ENCODE data around the gene SFN.
A peak's percentile ranks its signal among the peaks of the same experiment; 100 is the strongest.
"Not testable (repeated sequence)": the region's sequence is repeated elsewhere in the genome, so short reads cannot be mapped to it uniquely, and the experiment has no call there.

Gene SFN

DNA sequence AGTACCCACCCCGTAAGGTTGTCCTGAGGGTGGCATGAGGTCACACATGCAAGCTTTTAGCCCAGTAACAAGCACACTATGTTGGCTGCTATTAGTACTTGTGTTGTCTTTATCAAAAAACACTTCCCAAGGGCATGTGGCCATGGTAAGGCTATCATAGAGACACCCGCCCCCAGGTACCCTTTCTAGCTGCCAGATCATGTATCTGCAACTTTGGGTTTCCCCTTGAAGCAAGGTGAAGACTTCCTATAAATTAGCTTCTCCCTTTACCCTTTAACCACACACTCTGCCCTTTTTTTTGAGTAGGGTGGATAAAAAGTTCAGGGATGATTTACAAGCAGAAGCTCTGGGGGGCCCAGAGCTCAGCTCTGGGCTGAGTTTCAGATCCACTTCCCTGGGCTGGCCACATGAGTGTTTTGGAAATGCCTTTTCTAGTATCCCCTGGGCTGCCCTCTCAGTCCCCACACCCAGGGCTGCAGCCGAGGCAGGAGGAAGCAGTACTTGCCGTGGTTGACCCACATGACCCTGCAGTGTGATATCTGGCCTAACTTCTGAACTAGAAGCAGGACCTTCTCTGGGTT lies 34.4 kb upstream of the SFN start:
- Histone ChIP-seq H3K4me1 (ENCODE audit: control insufficient read depth, insufficient read depth, low read length, unreplicated experiment) (peaks cover 17% of the 10 kb centered on the region), H3K27me3 (ENCODE audit: insufficient read depth, low read length) (no peaks in the 10 kb centered on the region), H3K4me3 (ENCODE audit: low read depth, low read length) (peak overlapping the region; percentile 27; the same call in 1 of the 2 replicates), H2AFZ (ENCODE audit: low read length, unreplicated experiment) (no peak overlapping the region), H3K27ac (ENCODE audit: low read depth, low read length) (no peak overlapping the region), H3K36me3 (ENCODE audit: insufficient read depth, low read length) (0 out of 2 replicates have a peak, but pooled peaks cover 3% of the 10 kb centered on the region), H3K79me2 (ENCODE audit: control insufficient read depth, insufficient read depth, low read length, unreplicated experiment) (peaks cover 31% of the 10 kb centered on the region)

DNA sequence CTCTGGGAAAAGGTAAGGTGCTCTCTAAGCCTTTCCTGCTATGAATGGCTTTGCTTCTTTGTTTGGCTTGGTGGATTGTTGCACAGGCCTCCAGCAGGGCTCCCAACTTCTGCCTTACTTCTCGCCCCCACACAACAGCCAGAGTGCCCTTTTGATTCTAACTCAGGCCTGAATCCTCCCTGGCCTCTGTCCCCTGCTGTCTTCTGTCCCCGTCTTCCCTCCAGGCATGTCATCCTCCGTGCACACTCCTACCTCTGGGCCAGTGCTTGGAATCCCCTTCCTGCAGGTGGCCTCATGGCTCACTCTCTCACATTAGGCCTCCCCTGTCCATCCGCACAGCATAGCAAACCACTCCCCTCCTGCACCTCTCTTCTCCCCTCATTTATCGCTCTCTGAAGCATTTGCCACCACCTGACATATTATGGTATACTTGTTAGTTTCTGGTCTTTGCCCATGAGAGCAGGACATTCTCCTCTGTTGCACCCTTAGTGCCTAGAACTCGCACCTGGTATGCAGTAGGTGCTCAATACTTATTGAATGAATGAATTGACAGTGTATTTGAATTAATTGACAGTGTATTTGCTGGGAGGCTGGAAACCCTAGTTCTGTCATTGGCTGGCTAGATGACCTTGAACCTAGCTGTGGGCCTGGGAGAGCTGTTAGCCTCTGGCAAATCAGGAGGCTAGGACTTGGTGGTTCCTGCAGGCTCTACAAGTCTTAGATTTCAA lies 33.6 kb upstream of the SFN start:
- no peak overlapping the region for H2AFZ ChIP-seq (ENCODE audit: low read length, unreplicated experiment)
- 0 out of 2 replicates have a peak, but pooled peaks cover 4% of the 10 kb centered on the region for H3K36me3 ChIP-seq (ENCODE audit: insufficient read depth, low read length)
- peaks cover 31% of the 10 kb centered on the region for H3K79me2 ChIP-seq (ENCODE audit: control insufficient read depth, insufficient read depth, low read length, unreplicated experiment)
- H3K27ac ChIP-seq (ENCODE audit: low read depth, low read length): no peak overlapping the region
- H3K4me1 ChIP-seq (ENCODE audit: control insufficient read depth, insufficient read depth, low read length, unreplicated experiment): peaks cover 17% of the 10 kb centered on the region
- no peaks in the 10 kb centered on the region for H3K27me3 ChIP-seq (ENCODE audit: insufficient read depth, low read length)
- H3K4me3 ChIP-seq (ENCODE audit: low read depth, low read length): no peak overlapping the region

DNA sequence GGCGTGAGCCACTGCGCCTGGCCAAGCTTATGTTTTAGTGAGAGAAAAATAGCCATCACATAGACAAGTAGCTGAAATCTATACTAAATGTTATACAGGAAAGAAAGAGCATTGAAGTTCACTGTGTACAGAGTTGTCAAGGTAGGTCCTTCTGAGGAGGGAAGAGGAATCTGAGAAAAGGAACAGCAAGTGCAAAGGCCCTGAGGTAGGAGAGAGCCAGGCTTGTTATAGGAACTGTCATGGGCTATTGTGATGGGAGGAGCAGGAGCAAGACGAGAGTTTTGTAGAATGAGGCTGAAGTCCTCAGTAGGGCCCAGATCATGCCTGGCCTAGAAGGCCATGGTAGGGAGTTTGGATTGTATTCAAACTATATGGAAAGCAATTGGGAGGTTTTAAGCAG lies 31.9 kb upstream of the SFN start:
- H2AFZ ChIP-seq (ENCODE audit: low read length, unreplicated experiment): no peak overlapping the region
- no peak overlapping the region for H3K4me3 ChIP-seq (ENCODE audit: low read depth, low read length)
- H3K36me3 ChIP-seq (ENCODE audit: insufficient read depth, low read length): 0 out of 2 replicates have a peak, but pooled peaks cover 7% of the 10 kb centered on the region
- H3K4me1 ChIP-seq (ENCODE audit: control insufficient read depth, insufficient read depth, low read length, unreplicated experiment): peaks cover 14% of the 10 kb centered on the region
- no peak overlapping the region for H3K27ac ChIP-seq (ENCODE audit: low read depth, low read length)
- no peaks in the 10 kb centered on the region for H3K27me3 ChIP-seq (ENCODE audit: insufficient read depth, low read length)
- H3K79me2 ChIP-seq (ENCODE audit: control insufficient read depth, insufficient read depth, low read length, unreplicated experiment): peaks cover 31% of the 10 kb centered on the region

DNA sequence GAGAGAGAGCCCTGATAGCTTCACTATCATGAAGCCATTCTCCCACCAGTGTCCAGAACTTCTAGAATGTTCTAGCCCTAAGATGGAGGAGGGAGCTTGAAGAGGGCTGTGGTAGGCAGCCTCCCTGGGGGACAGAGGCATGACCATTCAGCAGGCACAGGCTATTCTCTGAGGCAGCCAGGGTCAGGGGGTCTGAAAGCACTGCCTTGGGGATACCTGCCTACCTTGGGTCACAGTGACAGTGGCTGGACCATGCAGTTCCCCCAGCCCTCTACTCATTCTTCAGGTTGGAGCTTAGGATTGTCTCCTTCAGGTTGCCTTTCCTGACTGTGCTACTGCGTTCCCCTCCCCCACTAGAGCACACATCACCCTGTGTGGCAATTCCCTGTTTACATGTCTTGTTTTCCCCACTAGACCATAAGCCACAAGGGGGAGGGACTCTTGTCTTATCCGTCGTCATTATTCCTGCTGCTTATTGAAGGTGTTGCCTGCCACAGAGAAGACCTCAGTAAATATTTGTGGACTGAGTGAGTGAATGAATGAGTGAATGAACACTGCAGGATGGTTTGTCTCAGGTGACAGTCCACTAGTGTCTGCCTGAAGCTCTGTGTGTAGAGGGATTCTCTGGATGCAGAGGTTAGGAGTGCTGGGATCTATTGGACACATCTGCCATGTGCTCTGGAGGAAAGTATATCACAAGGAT lies 31.3 kb upstream of the SFN start:
- Histone ChIP-seq H3K79me2 (ENCODE audit: control insufficient read depth, insufficient read depth, low read length, unreplicated experiment) (peaks cover 31% of the 10 kb centered on the region), H3K36me3 (ENCODE audit: insufficient read depth, low read length) (0 out of 2 replicates have a peak, but pooled peaks cover 7% of the 10 kb centered on the region), H2AFZ (ENCODE audit: low read length, unreplicated experiment) (no peak overlapping the region), H3K27me3 (ENCODE audit: insufficient read depth, low read length) (no peaks in the 10 kb centered on the region), H3K4me1 (ENCODE audit: control insufficient read depth, insufficient read depth, low read length, unreplicated experiment) (peaks cover 12% of the 10 kb centered on the region), H3K4me3 (ENCODE audit: low read depth, low read length) (no peak overlapping the region), H3K27ac (ENCODE audit: low read depth, low read length) (no peak overlapping the region)

DNA sequence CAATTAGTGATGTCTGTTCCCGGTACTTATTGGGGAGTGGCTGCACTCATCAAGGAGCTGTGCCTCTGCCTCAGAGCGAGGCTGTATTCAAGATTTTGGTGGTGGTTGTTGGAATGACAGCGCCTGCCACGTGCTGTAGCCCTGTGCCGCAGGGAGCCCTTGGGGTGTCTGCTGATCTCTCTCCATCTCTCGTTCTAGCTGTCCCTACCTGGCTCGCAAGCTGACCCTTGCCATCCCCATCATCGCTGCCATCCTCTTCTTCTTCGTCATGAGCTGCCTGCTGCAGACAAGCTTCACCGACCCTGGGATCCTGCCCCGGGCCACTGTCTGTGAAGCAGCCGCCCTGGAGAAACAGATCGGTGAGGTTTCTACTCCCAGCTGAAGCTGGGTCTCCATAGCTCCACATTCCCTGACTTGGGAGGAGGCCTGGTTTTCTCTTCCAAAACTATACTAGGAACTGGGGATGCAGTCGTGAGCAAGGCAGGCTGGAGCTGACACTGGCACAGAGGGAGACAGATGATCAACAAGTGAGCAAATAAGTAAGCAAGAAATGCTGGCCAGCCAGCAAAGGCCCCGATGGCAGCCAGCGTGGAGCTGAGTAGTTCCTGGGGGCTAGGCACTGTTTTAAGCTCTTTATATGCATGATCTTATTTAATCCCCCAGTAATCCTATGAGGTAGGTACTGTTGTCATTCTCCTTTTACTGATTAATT lies 30.5 kb upstream of the SFN start:
- no peak overlapping the region for H2AFZ ChIP-seq (ENCODE audit: low read length, unreplicated experiment)
- H3K27me3 ChIP-seq (ENCODE audit: insufficient read depth, low read length): no peaks in the 10 kb centered on the region
- peaks cover 12% of the 10 kb centered on the region for H3K4me1 ChIP-seq (ENCODE audit: control insufficient read depth, insufficient read depth, low read length, unreplicated experiment)
- H3K36me3 ChIP-seq (ENCODE audit: insufficient read depth, low read length): 0 out of 2 replicates have a peak, but pooled peaks cover 7% of the 10 kb centered on the region
- H3K4me3 ChIP-seq (ENCODE audit: low read depth, low read length): no peak overlapping the region
- H3K27ac ChIP-seq (ENCODE audit: low read depth, low read length): no peak overlapping the region
- peaks cover 29% of the 10 kb centered on the region for H3K79me2 ChIP-seq (ENCODE audit: control insufficient read depth, insufficient read depth, low read length, unreplicated experiment)

DNA sequence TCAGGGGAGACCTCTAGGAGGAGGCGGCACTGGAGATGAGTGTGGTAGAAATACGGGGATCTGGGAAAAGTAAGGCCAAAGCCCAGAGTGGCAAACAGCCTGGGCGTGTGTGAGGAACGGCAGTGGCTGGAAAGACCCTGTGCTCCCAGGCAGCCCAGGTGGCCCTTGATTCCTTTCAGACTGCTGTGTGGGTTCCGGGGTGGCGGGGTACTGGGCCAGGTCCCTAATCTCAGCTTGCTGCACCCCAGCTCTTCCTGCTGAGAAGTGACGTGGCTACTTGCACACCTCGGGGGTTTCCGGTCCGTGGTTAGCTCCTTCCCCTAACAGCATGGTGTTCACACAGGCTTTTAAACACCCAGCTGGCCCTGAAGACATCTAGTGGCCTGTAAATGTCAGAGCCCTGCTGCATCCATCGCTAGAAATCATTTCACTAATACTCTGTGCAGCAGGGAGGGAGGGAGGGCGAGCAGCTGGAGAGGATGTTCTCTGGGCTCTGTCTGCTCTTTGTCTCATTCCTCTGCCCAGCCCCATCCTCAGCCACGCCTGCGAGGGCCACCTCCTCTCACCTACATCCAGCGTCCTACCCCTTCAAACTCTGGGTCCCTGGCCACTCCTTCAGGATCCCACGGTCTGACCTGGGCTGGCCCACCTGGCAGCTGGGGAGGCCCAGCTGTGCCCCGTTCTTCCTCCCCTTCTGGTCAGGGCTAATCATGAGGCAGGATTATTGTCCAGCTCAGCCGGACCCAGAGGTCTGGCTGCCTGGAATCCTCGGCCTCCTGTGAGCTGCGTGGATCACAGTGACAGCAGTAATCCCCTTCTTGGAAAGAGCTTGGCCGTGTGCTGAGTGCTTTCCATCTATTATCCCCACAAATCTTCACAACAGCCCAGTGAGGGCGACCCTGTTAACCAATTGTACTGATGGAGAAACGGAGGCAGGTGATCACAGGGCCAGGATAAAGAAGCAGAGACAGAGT lies 29.2 kb upstream of the SFN start:
- Histone ChIP-seq H3K27ac (ENCODE audit: low read depth, low read length) (no peak overlapping the region), H3K79me2 (ENCODE audit: control insufficient read depth, insufficient read depth, low read length, unreplicated experiment) (peaks cover 18% of the 10 kb centered on the region), H3K36me3 (ENCODE audit: insufficient read depth, low read length) (0 out of 2 replicates have a peak, but pooled peaks cover 7% of the 10 kb centered on the region), H2AFZ (ENCODE audit: low read length, unreplicated experiment) (no peak overlapping the region), H3K27me3 (ENCODE audit: insufficient read depth, low read length) (no peaks in the 10 kb centered on the region), H3K4me3 (ENCODE audit: low read depth, low read length) (no peak overlapping the region), H3K4me1 (ENCODE audit: control insufficient read depth, insufficient read depth, low read length, unreplicated experiment) (peaks cover 1% of the 10 kb centered on the region)

DNA sequence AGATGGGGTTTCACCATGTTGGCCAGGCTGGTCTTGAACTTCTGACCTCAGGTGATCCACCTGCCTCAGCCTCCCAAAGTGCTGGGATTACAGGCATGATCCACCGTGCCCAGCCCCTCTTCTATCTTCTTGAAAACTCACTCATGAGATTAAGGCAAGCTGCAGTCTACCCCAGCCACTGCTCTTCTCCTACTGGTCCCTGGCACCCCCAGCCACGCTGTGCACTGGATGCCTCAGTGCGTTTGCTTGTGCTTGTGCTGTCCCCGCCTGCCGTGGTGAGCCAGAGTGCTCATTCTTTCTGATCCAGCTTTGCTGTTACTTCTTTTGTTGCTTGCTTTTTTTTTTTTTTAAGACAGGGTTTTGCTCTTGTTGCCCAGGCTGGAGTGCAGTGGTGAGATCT lies 25.3 kb upstream of the SFN start:
- not testable (repeated sequence) for H3K4me1 ChIP-seq (ENCODE audit: control insufficient read depth, insufficient read depth, low read length, unreplicated experiment); H3K36me3 ChIP-seq (ENCODE audit: insufficient read depth, low read length)

DNA sequence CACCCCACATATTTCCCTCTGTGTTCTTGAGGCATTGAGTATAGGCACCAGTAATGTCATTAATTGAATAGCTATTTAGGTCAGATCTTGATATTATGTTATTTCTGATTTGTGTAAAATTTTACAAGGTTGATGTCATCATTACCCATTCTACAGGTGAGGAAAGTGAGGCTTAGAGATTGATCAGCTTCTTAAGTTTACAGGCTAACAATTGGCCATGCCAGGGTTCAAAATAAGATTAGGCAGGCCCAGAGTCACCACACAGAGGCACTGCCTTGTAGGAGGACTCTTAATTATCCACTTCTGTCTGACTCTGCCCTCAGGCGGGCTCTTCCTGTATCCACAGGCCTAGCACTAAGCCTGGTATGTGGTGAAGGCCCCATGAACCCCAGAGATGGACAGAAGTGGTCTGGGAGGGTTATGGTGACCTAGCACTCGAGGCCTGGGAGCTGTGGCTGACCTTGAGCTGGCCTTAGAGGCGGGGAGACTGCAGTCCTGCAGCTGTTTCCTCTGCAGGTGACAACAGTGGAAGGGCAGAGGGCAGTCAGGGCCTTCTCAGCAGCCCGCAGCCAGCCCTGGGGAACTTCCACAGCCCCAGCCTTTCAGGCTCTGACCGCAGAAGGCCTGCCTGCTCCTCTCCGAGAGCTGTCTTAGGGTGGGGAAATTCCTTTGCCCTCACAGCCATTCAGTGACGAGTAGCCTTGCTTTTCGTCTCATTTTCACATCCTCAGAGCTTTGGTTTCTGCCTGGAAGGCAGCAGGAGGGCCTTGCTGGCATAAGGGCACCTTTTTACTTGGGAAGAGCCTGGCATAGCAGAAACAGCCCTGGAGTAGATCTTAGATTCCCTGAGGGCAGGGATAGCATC lies 24.2 kb upstream of the SFN start:
- Histone ChIP-seq H3K4me3 (ENCODE audit: low read depth, low read length) (no peak overlapping the region), H2AFZ (ENCODE audit: low read length, unreplicated experiment) (no peak overlapping the region), H3K79me2 (ENCODE audit: control insufficient read depth, insufficient read depth, low read length, unreplicated experiment) (no peaks in the 10 kb centered on the region), H3K36me3 (ENCODE audit: insufficient read depth, low read length) (0 out of 2 replicates have a peak, but pooled peaks cover 4% of the 10 kb centered on the region), H3K27ac (ENCODE audit: low read depth, low read length) (no peak overlapping the region), H3K4me1 (ENCODE audit: control insufficient read depth, insufficient read depth, low read length, unreplicated experiment) (no peaks in the 10 kb centered on the region), H3K27me3 (ENCODE audit: insufficient read depth, low read length) (no peaks in the 10 kb centered on the region)

More for the DNA sequence above, 25.3 kb upstream of the SFN start:
- not testable (repeated sequence) for H3K79me2 ChIP-seq (ENCODE audit: control insufficient read depth, insufficient read depth, low read length, unreplicated experiment); H2AFZ ChIP-seq (ENCODE audit: low read length, unreplicated experiment); H3K27me3 ChIP-seq (ENCODE audit: insufficient read depth, low read length); H3K4me3 ChIP-seq (ENCODE audit: low read depth, low read length); H3K27ac ChIP-seq (ENCODE audit: low read depth, low read length)

DNA sequence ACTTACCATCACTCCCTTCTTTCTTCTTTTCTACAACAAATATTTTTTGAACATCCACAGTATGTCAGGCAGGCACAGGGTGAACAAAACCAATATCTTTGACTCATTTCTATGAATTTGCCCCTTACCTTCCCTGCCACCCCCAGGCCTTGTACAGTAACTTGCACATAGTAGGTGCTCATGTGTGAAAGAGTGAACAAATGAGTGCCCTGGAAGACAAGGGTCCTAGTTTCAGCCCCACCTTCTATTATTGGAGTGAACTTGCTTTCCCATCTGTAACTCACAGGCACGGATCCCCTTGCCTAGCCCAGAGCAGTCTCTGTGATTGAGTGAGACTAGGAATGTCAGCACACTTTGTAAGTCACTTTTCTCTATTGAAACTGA lies 23.6 kb upstream of the SFN start:
- Histone ChIP-seq H3K79me2 (ENCODE audit: control insufficient read depth, insufficient read depth, low read length, unreplicated experiment) (peaks cover under 1% of the 10 kb centered on the region), H3K36me3 (ENCODE audit: insufficient read depth, low read length) (0 out of 2 replicates have a peak, but pooled peaks cover 3% of the 10 kb centered on the region), H3K4me3 (ENCODE audit: low read depth, low read length) (no peak overlapping the region), H3K27me3 (ENCODE audit: insufficient read depth, low read length) (no peaks in the 10 kb centered on the region), H2AFZ (ENCODE audit: low read length, unreplicated experiment) (no peak overlapping the region), H3K27ac (ENCODE audit: low read depth, low read length) (no peak overlapping the region), H3K4me1 (ENCODE audit: control insufficient read depth, insufficient read depth, low read length, unreplicated experiment) (peaks cover under 1% of the 10 kb centered on the region)
